HepG2 (cell line): Measurements from ENCODE around the gene ANXA6. TPM values are rescaled to one million over a fixed set of nuclear protein-coding genes. Genes with fewer than 3 reads are reported as not detected.

Source experiments
- GABPB1 ChIP-seq: IDR thresholded peaks from 2 replicates; pipeline ENCODE4 v1.6.1; 2016; ENCODE audit warnings: mild to moderate bottlenecking, missing genetic modification reagents, moderate library complexity, missing compliant biosample characterization
- HOXA3 ChIP-seq: sonication (generic); formaldehyde crosslinking; IDR thresholded peaks from 2 replicates; pipeline ENCODE4 v1.5.0; 2020; ENCODE audit warnings: missing genetic modification reagents
- MIXL1 ChIP-seq: IDR thresholded peaks from 2 replicates; pipeline ENCODE4 v1.6.1; 2016
- MXI1 ChIP-seq: IDR thresholded peaks from 3 replicates; pipeline ENCODE4 v1.6.1; 2012; ENCODE audit warnings: low read depth, low read length, inconsistent platforms, borderline replicate concordance
- NCOR1 ChIP-seq: fragments of 200-600 bp; sonication (generic); IDR thresholded peaks from 2 replicates; pipeline ENCODE4 v1.7.0; 2017; ENCODE audit warnings: antibody characterized with exemption, low read length, borderline replicate concordance
- NFYB ChIP-seq: sonication (generic); formaldehyde crosslinking; IDR thresholded peaks from 2 replicates; pipeline ENCODE4 v1.4.0; 2020; ENCODE audit warnings: missing genetic modification reagents
- PRPF4 ChIP-seq: fragments of 200-400 bp; formaldehyde crosslinking; IDR thresholded peaks from 2 replicates; pipeline ENCODE4 v1.6.1; 2016; ENCODE audit warnings: low read length, low read depth; ENCODE audit not compliant: poor library complexity, severe bottlenecking
- SIN3B ChIP-seq: fragments of 150-350 bp; IDR thresholded peaks from 2 replicates; pipeline ENCODE4 v1.6.1; 2014; ENCODE audit warnings: low read length
- ZBTB2 ChIP-seq: sonication (generic); formaldehyde crosslinking; IDR thresholded peaks from 2 replicates; pipeline ENCODE4 v1.8.0; 2022; ENCODE audit warnings: low read depth, missing genetic modification reagents
- ZC3H13 ChIP-seq: sonication (generic); formaldehyde crosslinking; IDR thresholded peaks from 2 replicates; pipeline ENCODE4 v1.8.1; 2023; ENCODE audit warnings: mild to moderate bottlenecking, missing genetic modification reagents, moderate library complexity
- ZFP37 ChIP-seq: sonication (generic); formaldehyde crosslinking; IDR thresholded peaks from 2 replicates; pipeline ENCODE4 v1.4.0; 2020; ENCODE audit warnings: missing genetic modification reagents, borderline replicate concordance
- ZNF121 ChIP-seq: sonication (generic); formaldehyde crosslinking; IDR thresholded peaks from 2 replicates; pipeline ENCODE4 v1.5.0; 2020; ENCODE audit warnings: mild to moderate bottlenecking, missing genetic modification reagents
- ZNF225 ChIP-seq: sonication (generic); formaldehyde crosslinking; IDR thresholded peaks from 2 replicates; pipeline ENCODE4 v1.4.0; 2020; ENCODE audit warnings: mild to moderate bottlenecking, missing genetic modification reagents
- ZNF564 ChIP-seq: sonication (generic); formaldehyde crosslinking; IDR thresholded peaks from 2 replicates; pipeline ENCODE4 v1.8.1; 2023; ENCODE audit warnings: mild to moderate bottlenecking, missing genetic modification reagents
- polyA plus RNA-seq, 8 experiments: library from polyadenylated mRNA; depleted of rRNA in 3 of 8; stranded (reverse) in 7 of 8; unstranded in 1 of 8; fragments of >200 nt; fragmentation: Illumina TruSeq in 4 of 8; extraction: Trizol in 4 of 8; gene quantifications; 2 replicates each; pipeline versions ENCODE4 v1.2.1 to v1.2.3, GENCODE V29; 2011 to 2016; ENCODE audit warnings: low read depth in 4 of 8, missing spikeins in 1 of 8, mixed read lengths in 1 of 8; ENCODE audit not compliant: insufficient read depth in 1 of 8
- total RNA-seq, 5 experiments: library from RNA; depleted of rRNA; stranded (reverse); fragments of >200 nt; fragmentation: Illumina TruSeq; extraction: Trizol; gene quantifications; 2 replicates each; pipeline ENCODE4 v1.2.3, GENCODE V29; 2016; ENCODE audit warnings: low read depth in 1 of 5
- TF ChIP-seq, protein P1 (sequence below): sonication (generic); formaldehyde crosslinking; IDR thresholded peaks from 2 replicates; pipeline ENCODE4 v1.4.0; 2020; ENCODE audit warnings: mild to moderate bottlenecking, missing genetic modification reagents
- TF ChIP-seq, protein P2 (sequence below): sonication (generic); formaldehyde crosslinking; IDR thresholded peaks from 2 replicates; pipeline ENCODE4 v1.4.0; 2020; ENCODE audit warnings: mild to moderate bottlenecking, missing genetic modification reagents
- TF ChIP-seq, protein P3 (sequence below): sonication (generic); formaldehyde crosslinking; IDR thresholded peaks from 2 replicates; pipeline ENCODE4 v1.4.0; 2020; ENCODE audit warnings: missing genetic modification reagents, borderline replicate concordance

ANXA6 gene
- total and polyA plus RNA-seq, 2 of the 13 experiments (the other 11 are each of a cell fraction or from before 2014, with no cell fraction given), result 103 to 125 TPM

DNA sequence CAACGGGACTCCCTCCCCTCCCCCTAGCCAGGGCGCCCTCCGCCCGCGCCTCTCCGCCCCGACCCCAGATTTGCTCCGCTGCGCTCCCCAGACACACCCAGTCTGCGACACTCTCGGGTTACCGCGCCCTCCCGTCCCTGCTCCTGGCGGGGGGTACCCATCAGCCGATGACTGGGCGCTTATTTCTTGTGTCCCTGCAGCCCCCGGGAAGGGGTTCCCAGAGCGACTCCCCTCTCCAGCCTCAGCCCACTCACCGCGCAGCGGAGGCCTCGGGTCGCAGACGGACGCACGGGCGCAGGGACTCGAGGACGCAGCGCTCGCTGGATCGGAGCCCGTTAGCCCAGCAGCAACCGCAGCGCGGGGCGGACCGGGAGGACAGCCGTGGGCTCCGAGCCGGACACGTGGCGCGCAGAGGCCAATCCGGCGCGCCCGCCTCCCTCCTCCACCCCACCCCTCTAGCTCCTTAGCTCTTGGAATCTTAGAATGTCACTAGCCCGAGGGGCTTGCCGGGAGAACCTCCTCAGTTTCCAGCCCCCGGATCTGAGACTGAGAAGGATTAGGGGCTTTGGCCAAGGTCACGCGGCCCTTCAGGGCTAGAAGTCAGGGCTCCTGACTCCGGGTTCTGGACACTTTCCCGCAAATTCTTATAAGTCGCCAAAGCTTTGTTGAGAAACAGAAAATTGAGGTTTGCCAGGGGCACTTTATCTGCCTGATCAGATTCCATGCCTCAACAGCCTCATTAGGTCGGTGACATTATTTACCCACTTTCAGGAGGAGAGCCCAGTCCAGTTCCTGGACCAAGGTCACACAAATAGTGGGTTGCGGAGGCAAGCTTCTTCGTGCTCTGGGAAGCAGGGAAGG is at the start of gene ANXA6 (continued):
- TF ChIP-seq, protein P1, sequence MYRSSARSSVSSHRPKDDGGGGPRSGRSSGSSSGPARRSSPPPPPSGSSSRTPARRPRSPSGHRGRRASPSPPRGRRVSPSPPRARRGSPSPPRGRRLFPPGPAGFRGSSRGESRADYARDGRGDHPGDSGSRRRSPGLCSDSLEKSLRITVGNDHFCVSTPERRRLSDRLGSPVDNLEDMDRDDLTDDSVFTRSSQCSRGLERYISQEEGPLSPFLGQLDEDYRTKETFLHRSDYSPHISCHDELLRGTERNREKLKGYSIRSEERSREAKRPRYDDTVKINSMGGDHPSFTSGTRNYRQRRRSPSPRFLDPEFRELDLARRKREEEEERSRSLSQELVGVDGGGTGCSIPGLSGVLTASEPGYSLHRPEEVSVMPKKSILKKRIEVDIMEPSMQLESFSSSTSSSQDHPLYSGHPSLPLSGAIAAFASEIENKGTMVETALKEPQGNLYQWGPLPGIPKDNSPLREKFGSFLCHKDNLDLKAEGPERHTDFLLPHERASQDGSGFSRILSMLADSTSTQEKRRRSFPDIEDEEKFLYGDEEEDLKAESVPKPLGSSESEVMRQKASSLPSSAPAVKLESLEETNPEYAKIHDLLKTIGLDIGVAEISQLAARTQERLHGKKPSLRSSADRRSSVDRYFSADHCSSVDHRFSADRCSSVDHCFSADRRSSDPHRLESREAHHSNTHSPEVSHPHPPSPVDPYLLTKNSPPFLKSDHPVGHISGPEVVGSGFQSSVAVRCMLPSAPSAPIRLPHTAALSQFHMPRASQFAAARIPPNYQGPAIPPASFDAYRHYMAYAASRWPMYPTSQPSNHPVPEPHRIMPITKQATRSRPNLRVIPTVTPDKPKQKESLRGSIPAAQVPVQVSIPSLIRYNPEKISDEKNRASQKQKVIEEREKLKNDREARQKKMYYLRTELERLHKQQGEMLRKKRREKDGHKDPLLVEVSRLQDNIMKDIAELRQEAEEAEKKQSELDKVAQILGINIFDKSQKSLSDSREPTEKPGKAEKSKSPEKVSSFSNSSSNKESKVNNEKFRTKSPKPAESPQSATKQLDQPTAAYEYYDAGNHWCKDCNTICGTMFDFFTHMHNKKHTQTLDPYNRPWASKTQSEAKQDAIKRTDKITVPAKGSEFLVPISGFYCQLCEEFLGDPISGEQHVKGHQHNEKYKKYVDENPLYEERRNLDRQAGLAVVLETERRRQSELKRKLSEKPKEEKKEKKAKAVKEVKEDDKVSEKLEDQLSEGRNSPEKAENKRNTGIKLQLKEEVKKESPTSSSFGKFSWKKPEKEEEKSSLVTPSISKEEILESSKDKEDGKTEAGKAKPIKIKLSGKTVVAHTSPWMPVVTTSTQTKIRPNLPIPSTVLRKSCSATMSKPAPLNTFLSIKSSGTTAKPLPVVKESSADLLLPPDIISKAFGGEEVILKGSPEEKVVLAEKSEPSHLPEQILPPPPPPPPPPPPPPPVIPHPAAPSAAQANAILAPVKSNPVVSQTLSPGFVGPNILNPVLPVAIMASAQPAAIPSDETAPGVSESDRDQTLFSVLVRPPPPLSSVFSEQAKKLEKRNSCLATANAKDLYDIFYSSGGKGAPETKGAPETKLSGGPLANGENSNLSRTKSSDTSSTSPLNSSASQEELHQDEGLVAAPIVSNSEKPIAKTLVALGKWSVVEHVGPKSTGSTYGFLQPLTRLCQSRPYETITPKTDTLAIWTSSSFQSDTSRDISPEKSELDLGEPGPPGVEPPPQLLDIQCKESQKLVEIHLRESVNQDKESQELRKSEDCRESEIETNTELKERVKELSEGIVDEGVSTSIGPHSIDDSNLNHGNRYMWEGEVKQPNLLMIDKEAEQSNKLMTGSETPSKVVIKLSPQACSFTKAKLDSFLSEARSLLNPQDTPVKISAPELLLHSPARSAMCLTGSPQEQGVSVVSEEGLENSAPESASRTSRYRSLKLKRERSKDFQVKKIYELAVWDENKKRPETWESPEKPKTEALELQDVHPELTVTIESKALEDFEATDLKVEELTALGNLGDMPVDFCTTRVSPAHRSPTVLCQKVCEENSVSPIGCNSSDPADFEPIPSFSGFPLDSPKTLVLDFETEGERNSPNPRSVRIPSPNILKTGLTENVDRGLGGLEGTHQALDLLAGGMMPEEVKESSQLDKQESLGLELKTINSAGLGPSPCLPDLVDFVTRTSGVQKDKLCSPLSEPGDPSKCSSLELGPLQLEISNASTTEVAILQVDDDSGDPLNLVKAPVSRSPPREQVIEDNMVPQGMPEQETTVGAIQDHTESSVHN, result no peak
- TF ChIP-seq SIN3B (no peak), MXI1 (peak; percentile 48; the same call in 1 of the 3 replicates), PRPF4 (no peak), ZFP37 (no peak), ZNF225 (CRISPR knock-in tag) (no peak; the same call in 1 of the 2 replicates), NFYB (peak; percentile 81), ZNF121 (0 out of 2 replicates have a peak, but pooled peaks have one; percentile 25), ZBTB2 (CRISPR knock-in tag) (no peak; the same call in 1 of the 2 replicates), ZC3H13 (no peak), MIXL1 (no peak), NCOR1 (no peak), GABPB1 (peak; percentile 64; the same call in 1 of the 2 replicates), HOXA3 (CRISPR knock-in tag) (peak; percentile 65; the same call in 1 of the 2 replicates), ZNF564 (CRISPR knock-in tag) (no peak)
- TF ChIP-seq, protein P2, sequence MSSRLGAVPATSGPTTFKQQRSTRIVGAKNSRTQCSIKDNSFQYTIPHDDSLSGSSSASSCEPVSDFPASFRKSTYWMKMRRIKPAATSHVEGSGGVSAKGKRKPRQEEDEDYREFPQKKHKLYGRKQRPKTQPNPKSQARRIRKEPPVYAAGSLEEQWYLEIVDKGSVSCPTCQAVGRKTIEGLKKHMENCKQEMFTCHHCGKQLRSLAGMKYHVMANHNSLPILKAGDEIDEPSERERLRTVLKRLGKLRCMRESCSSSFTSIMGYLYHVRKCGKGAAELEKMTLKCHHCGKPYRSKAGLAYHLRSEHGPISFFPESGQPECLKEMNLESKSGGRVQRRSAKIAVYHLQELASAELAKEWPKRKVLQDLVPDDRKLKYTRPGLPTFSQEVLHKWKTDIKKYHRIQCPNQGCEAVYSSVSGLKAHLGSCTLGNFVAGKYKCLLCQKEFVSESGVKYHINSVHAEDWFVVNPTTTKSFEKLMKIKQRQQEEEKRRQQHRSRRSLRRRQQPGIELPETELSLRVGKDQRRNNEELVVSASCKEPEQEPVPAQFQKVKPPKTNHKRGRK (CRISPR knock-in tag), result no peak
- TF ChIP-seq, protein P3, sequence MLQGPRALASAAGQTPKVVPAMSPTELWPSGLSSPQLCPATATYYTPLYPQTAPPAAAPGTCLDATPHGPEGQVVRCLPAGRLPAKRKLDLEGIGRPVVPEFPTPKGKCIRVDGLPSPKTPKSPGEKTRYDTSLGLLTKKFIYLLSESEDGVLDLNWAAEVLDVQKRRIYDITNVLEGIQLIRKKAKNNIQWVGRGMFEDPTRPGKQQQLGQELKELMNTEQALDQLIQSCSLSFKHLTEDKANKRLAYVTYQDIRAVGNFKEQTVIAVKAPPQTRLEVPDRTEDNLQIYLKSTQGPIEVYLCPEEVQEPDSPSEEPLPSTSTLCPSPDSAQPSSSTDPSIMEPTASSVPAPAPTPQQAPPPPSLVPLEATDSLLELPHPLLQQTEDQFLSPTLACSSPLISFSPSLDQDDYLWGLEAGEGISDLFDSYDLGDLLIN (CRISPR knock-in tag), result no peak
